SK-N-MC (cell line): ENCODE data around the gene TBL1XR1.

Experiments
- EZH2 ChIP-seq: fragments of 200-600 bp; sonication (generic); IDR thresholded peaks from one replicate; pipeline ENCODE4 v1.6.1; 2017; ENCODE audit warnings: antibody characterized with exemption
- FOXP2 ChIP-seq: optimal IDR thresholded peaks from 2 replicates; pipeline ENCODE3; 2011; ENCODE audit warnings: mild to moderate bottlenecking, moderate library complexity; ENCODE audit not compliant: insufficient read depth; ENCODE audit errors: extremely low read length, control extremely low read depth
- POLR2AphosphoS5 ChIP-seq: IDR thresholded peaks from 2 replicates; pipeline ENCODE4 v1.6.1; 2012; ENCODE audit warnings: mild to moderate bottlenecking, low read depth, low read length, borderline replicate concordance

DNA sequence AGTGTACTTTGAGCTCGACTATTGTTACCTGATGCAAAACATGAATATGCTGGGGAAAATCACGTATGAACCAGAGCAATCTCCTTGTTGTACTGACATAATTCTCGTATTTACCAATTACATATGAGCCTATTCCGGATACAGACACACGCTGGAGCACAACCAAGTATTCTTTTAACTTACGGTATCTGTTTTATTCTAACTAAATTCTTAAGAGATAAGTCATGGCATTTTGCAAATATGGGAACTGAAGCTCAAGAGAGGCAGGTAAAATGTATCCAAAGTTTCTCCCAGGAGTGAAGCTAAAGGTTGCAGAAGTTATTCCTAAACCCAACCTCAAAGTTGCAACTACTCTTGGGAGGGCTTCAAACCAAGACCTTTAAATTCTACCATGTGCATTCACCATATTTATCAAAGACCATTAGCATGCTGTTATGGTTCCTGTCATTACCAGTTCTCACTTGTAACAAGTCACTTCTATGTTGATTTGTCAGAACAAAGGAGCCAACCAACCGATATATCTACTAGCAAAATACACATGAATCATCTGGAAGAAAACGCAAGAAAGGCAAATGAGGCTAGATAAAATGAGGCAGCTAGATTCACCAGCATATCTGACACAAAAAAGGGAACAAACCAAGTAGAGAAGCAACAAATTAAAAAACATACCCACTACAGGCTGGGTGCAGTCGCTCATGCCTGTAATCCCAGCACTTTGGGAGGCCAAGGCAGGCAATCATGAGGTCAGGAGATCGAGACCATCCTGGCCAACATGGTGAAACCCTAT, 17.8 kb downstream of the TBL1XR1 start:
- TF ChIP-seq POLR2AphosphoS5 = no peak
- TF ChIP-seq EZH2 = no peak
- no peak for TF ChIP-seq FOXP2
